ENCODE data around the gene ANTXR2. TPM values are rescaled to one million over a fixed set of nuclear protein-coding genes. Genes with fewer than 3 reads are reported as not detected.
A peak's percentile ranks its signal among the peaks of the same experiment; 100 is the strongest.

ANTXR2 gene
- total and polyA plus RNA-seq, 4 donors, result 16.0 to 88.0 (median 50.7) TPM

DNA sequence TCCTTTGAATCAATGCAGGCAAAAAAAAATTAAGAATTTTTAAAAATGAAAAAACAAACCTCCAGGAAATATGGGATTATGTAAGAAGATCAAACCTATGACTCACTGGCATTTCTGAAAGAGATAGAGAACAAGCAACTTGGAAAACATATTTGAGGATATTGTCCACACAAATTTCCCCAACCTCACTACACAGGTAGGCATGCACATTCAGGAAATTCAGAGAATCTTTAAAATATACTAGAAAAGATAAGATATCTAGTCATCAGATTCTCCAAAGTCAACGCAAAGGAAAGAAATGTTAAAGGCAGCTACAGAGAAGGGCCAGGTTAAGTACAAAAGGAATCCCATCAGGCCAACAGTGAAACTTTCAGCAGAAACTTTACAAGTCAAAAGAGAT is 85.6 kb downstream of the ANTXR2 start:
- DNase-seq (no peak), ATAC-seq (ENCODE audit: low FRiP score) (no peak)
- H3K9me3 ChIP-seq (ENCODE audit: control insufficient read depth, low read length), result no peaks in the 10 kb centered on the region
- H3K27ac ChIP-seq (ENCODE audit: low read depth in 1 of 2, low read length in 2 of 2), result no peak overlapping the region
- no peaks in the 10 kb centered on the region for H3K4me1 ChIP-seq (ENCODE audit: control insufficient read depth in 1 of 2, insufficient read depth in 2 of 2, low read length in 2 of 2)
- H3K4me3 ChIP-seq (ENCODE audit: low read length in 2 of 2), result no peak overlapping the region
- H3K36me3 ChIP-seq (ENCODE audit: control insufficient read depth in 1 of 2, insufficient read depth in 2 of 2, low read length in 1 of 2), result no peaks in the 10 kb centered on the region
- intact Hi-C loops (cut with DNase I), result no loop called here
- 93 to 100% methylated on average over 1 of the region's 1 CpG for WGBS, 2 donors
- no peaks in the 10 kb centered on the region for H3K27me3 ChIP-seq (ENCODE audit: control insufficient read depth in 1 of 2, insufficient read depth in 2 of 2, low read length in 1 of 2)

DNA sequence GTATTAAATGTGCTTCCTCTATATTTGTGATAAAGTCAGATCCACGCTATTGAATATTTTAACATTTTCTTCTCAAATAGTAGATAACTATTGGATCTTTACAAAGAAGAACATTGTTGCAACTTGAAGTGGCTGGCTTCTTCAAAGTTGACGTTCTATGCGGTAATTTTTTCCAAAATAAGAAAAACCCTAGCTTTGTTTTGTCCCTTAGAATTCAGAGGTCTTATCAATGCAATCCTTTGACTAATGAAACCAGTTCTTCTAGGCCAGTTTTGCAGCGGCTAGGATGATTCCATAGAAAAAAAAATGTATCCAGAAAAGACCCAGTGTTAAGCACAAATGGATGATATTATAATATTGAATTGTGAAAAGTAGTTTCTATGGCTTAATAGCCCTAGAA is 89.6 kb downstream of the ANTXR2 start:
- no peaks in the 10 kb centered on the region for H3K4me1 ChIP-seq (ENCODE audit: control insufficient read depth in 1 of 2, insufficient read depth in 2 of 2, low read length in 2 of 2)
- H3K4me3 ChIP-seq (ENCODE audit: low read length in 2 of 2), result no peak overlapping the region
- no peaks in the 10 kb centered on the region for H3K9me3 ChIP-seq (ENCODE audit: control insufficient read depth, low read length)
- no peak overlapping the region for H3K27ac ChIP-seq (ENCODE audit: low read depth in 1 of 2, low read length in 2 of 2)
- intact Hi-C loops (cut with DNase I), result no loop called here
- no peak for DNase-seq
- WGBS, 2 donors, result 68 to 97% methylated on average over 4 of the region's 4 CpGs
- ATAC-seq (ENCODE audit: low FRiP score), result no peak
- no peaks in the 10 kb centered on the region for H3K36me3 ChIP-seq (ENCODE audit: control insufficient read depth in 1 of 2, insufficient read depth in 2 of 2, low read length in 1 of 2)
- H3K27me3 ChIP-seq (ENCODE audit: control insufficient read depth in 1 of 2, insufficient read depth in 2 of 2, low read length in 1 of 2), result no peaks in the 10 kb centered on the region

DNA sequence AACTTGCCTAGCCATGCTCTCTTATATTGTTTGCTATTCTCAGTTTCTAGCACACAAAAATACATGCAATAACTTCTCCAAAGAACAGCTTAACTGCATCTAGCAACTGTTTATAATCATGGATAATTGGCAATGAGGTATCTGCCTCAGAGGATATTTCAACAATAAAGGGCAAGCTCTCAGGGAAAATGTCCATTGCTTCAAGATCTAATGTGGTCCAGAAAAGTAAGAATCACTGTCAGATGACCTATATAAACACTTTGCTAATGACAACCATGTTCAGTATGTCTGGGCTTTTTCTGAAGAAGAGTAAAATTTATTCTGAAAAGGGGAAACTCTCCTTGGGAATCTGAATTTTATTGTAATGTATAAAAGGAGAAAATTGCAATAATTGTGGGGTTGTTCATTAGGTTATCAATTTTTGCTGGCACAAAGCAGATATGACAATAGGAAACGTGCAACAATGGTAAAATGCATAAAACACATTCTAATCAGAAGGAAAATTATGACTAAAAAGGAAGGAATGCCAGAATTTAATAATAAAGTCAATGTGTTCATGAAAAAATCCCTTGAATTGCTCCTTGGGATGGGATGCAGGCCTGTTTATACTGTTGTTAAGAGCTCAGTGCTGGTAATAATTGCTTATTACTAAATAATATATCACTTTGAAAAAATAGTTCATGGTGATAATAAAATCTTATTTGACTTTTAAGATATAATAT is 90.3 kb downstream of the ANTXR2 start:
- intact Hi-C loops (cut with DNase I), result no loop called here
- no peaks in the 10 kb centered on the region for H3K9me3 ChIP-seq (ENCODE audit: control insufficient read depth, low read length)
- no peaks in the 10 kb centered on the region for H3K36me3 ChIP-seq (ENCODE audit: control insufficient read depth in 1 of 2, insufficient read depth in 2 of 2, low read length in 1 of 2)
- ATAC-seq (ENCODE audit: low FRiP score) (no peak), DNase-seq (no peak)
- no peak overlapping the region for H3K27ac ChIP-seq (ENCODE audit: low read depth in 1 of 2, low read length in 2 of 2)
- H3K4me1 ChIP-seq (ENCODE audit: control insufficient read depth in 1 of 2, insufficient read depth in 2 of 2, low read length in 2 of 2), result no peaks in the 10 kb centered on the region
- H3K27me3 ChIP-seq (ENCODE audit: control insufficient read depth in 1 of 2, insufficient read depth in 2 of 2, low read length in 1 of 2), result no peaks in the 10 kb centered on the region
- H3K4me3 ChIP-seq (ENCODE audit: low read length in 2 of 2), result no peak overlapping the region
- WGBS, 2 donors, result 19 to 28% methylated on average over 1 of the region's 1 CpG

DNA sequence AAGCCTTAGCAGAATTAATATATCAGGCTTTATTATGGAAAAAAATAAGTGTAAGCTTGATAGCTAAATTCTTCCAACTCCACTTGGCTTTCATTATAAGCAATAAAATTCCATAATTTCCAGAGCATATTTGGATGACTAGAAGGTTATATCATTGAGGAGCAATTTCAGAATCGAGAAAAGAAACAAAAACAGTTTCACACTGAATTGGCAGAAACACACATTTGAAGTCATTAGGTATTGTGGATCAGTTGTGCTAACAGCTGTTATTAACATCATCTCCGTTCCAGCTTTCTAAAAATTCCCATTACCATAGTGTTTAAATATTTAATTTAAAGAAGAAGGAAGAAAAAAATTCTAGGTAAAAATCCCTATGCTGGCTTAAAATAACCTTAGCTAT is 92.6 kb downstream of the ANTXR2 start:
- Histone ChIP-seq H3K4me1 (ENCODE audit: control insufficient read depth in 1 of 2, insufficient read depth in 2 of 2, low read length in 2 of 2) (no peaks in the 10 kb centered on the region), H3K4me3 (ENCODE audit: low read length in 2 of 2) (no peak overlapping the region), H3K27ac (ENCODE audit: low read depth in 1 of 2, low read length in 2 of 2) (no peak overlapping the region), H3K27me3 (ENCODE audit: control insufficient read depth in 1 of 2, insufficient read depth in 2 of 2, low read length in 1 of 2) (no peaks in the 10 kb centered on the region), H3K9me3 (ENCODE audit: control insufficient read depth, low read length) (no peaks in the 10 kb centered on the region), H3K36me3 (ENCODE audit: control insufficient read depth in 1 of 2, insufficient read depth in 2 of 2, low read length in 1 of 2) (no peaks in the 10 kb centered on the region)
- ATAC-seq (ENCODE audit: low FRiP score), result no peak
- no peak for DNase-seq
- WGBS, 2 donors, result 24 to 54% methylated on average over 2 of the region's 2 CpGs
- intact Hi-C loops (cut with DNase I), result no loop called here

DNA sequence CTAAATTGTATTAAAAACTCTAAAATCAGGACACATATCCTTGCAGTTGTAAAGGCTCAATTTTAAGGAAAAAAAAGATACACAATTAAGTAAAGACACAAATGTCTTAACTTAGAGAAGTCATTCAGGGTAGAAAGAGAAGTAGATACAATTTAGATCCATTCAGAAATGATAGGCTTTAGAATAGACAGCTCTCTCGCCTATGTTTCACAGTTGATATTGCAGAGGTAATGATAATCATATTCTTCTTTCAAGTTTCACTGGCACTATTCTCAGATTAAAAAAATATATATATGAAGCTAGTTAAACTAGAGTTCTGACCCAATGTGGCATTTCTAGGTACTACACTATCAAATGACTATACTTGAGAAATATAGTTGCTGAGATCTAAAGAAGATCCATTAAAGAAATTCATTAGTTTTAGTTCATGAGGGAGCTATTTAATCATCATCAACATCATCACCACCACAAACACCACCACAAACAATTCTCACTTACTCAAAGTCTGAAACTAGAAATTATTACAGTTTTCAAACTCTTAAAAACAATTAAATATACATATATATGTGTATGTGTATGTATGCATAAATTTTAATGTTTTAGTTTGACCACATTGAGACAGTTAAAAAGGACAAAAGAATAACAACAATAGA is 93.1 kb downstream of the ANTXR2 start:
- Histone ChIP-seq H3K4me3 (ENCODE audit: low read length in 2 of 2) (no peak overlapping the region), H3K27me3 (ENCODE audit: control insufficient read depth in 1 of 2, insufficient read depth in 2 of 2, low read length in 1 of 2) (no peaks in the 10 kb centered on the region), H3K27ac (ENCODE audit: low read depth in 1 of 2, low read length in 2 of 2) (no peak overlapping the region), H3K9me3 (ENCODE audit: control insufficient read depth, low read length) (no peaks in the 10 kb centered on the region), H3K4me1 (ENCODE audit: control insufficient read depth in 1 of 2, insufficient read depth in 2 of 2, low read length in 2 of 2) (no peaks in the 10 kb centered on the region), H3K36me3 (ENCODE audit: control insufficient read depth in 1 of 2, insufficient read depth in 2 of 2, low read length in 1 of 2) (no peaks in the 10 kb centered on the region)
- ATAC-seq (ENCODE audit: low FRiP score), result no peak
- intact Hi-C loops (cut with DNase I), result no loop called here
- no peak for DNase-seq
- 91 to 97% methylated on average over 1 of the region's 1 CpG for WGBS, 2 donors

DNA sequence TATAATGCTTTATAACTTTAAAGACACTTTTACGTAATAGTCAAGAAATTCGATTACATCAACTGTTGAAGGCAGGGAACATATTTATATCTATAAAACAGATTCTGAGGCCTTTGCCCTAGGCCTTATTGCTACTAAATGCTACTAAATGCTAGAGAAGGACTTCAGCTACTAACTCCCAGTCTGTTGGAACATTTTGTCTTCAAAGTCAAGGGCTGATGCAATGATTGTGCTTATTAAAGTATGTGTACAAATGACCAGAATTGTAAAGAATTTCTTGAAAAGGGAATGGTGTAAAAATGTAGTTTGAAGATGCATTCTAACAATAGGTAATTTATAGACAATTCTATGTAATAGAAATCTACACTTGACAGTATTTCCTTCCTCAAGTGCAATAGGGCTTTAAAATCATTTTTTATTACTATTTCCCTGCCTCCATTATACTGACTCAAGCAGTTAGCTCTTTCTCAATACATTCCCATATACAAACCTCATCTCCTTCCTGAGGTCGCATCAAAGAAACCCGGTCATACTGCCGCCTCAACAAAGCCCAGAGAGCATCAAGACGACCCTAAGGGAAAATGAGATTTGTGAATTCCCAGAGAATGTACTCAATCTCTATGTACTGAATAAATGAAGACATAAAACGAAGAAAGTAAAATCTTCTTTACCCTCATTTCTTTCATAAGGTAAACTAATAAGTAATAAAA is 95.7 kb downstream of the ANTXR2 start:
- Histone ChIP-seq H3K36me3 (ENCODE audit: control insufficient read depth in 1 of 2, insufficient read depth in 2 of 2, low read length in 1 of 2) (no peaks in the 10 kb centered on the region), H3K4me1 (ENCODE audit: control insufficient read depth in 1 of 2, insufficient read depth in 2 of 2, low read length in 2 of 2) (no peaks in the 10 kb centered on the region), H3K9me3 (ENCODE audit: control insufficient read depth, low read length) (no peaks in the 10 kb centered on the region), H3K4me3 (ENCODE audit: low read length in 2 of 2) (no peak overlapping the region), H3K27me3 (ENCODE audit: control insufficient read depth in 1 of 2, insufficient read depth in 2 of 2, low read length in 1 of 2) (no peaks in the 10 kb centered on the region), H3K27ac (ENCODE audit: low read depth in 1 of 2, low read length in 2 of 2) (no peak overlapping the region)
- ATAC-seq (ENCODE audit: low FRiP score) (no peak), DNase-seq (no peak)
- intact Hi-C loops (cut with DNase I), result no loop called here
- WGBS, 2 donors, result 95 to 96% methylated on average over 7 of the region's 7 CpGs

DNA sequence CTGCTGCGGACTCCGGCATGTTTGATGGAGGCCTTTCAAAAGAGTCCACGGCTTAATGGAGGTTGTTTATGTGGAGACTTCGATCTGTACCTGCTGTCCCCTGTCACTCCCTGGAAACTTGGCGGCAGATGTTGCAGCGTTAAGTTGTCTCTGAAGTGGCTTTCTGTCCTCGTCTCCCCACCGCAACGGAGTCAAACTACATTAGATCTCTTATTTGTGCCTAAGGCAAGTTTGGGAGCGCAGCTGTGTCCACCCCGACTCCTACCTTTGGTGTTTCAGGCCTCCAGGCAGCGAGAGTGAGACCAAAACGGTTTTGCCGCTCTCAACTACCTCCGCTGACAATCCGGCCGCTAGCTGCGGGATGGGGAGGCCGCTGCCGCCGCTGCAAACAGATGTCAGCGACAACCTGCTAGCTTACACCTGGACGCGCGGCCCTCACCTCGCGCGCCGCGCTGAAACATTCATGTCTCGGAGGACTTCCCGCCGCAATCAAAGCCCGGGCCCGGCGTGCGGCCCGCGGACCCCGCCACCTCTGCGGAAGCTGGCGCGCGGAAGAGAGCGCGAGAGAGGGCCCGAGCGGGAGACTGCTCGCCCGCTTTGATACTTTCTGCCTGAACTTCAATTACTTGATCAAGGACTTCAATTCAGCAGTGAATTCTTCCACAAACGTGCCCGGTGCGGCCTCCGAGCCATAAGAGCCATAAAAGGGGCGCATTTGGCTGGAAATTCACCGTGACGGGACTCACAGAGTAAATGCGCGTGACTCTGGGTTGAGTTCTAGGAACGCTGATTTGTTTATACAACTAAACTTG is 108.4 kb downstream of the ANTXR2 start:
- Histone ChIP-seq H3K36me3 (ENCODE audit: control insufficient read depth in 1 of 2, insufficient read depth in 2 of 2, low read length in 1 of 2) (no peaks in the 10 kb centered on the region), H3K4me3 (ENCODE audit: low read length in 2 of 2) (peak overlapping the region in 1 of 2 donors; percentile 20), H3K4me1 (ENCODE audit: control insufficient read depth in 1 of 2, insufficient read depth in 2 of 2, low read length in 2 of 2) (no peaks in the 10 kb centered on the region), H3K9me3 (ENCODE audit: control insufficient read depth, low read length) (no peaks in the 10 kb centered on the region), H3K27ac (ENCODE audit: low read depth in 1 of 2, low read length in 2 of 2) (no peak overlapping the region), H3K27me3 (ENCODE audit: control insufficient read depth in 1 of 2, insufficient read depth in 2 of 2, low read length in 1 of 2) (no peaks in the 10 kb centered on the region)
- intact Hi-C loops (cut with DNase I), result no loop called here
- 32 to 34% methylated on average over 60 of the region's 60 CpGs for WGBS, 2 donors
- DNase-seq (no peak), ATAC-seq (ENCODE audit: low FRiP score) (no peak)

DNA sequence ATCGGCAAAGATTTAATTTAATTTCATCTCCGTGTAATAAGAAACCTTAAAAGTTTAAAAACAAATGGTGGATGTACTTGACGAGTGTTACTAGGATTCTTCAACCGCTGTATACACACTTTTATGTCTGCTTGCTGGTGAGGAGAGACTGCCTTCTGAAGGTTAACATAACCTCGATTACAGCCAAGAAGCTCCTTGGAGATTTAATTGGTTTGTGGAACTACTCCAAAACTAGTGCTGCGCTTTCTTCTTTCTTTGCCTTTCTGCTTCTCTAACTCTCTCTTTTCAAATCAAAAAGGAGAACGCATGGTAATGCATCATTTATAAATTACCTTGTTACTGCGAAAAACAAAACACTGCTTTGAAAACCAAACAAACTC is 109.0 kb downstream of the ANTXR2 start:
- H3K4me3 ChIP-seq (ENCODE audit: low read length in 2 of 2), result no peak overlapping the region
- ATAC-seq (ENCODE audit: low FRiP score) (no peak), DNase-seq (no peak)
- H3K27ac ChIP-seq (ENCODE audit: low read depth in 1 of 2, low read length in 2 of 2), result no peak overlapping the region
- intact Hi-C loops (cut with DNase I), result no loop called here
- no peaks in the 10 kb centered on the region for H3K4me1 ChIP-seq (ENCODE audit: control insufficient read depth in 1 of 2, insufficient read depth in 2 of 2, low read length in 2 of 2)
- H3K36me3 ChIP-seq (ENCODE audit: control insufficient read depth in 1 of 2, insufficient read depth in 2 of 2, low read length in 1 of 2), result no peaks in the 10 kb centered on the region
- H3K27me3 ChIP-seq (ENCODE audit: control insufficient read depth in 1 of 2, insufficient read depth in 2 of 2, low read length in 1 of 2), result no peaks in the 10 kb centered on the region
- 89 to 95% methylated on average over 8 of the region's 8 CpGs for WGBS, 2 donors
- H3K9me3 ChIP-seq (ENCODE audit: control insufficient read depth, low read length), result no peaks in the 10 kb centered on the region

Data from aorta (tissue), 5 donors.